CD4-positive, alpha-beta memory T cell (primary cell): ENCODE data around the gene SRM. TPM values are rescaled to one million over a fixed set of nuclear protein-coding genes. Genes with fewer than 3 reads are reported as not detected.
"Not testable (repeated sequence)": the region's sequence is repeated elsewhere in the genome, so short reads cannot be mapped to it uniquely, and the experiment has no call there.

ENCODE experiments used
- CTCF ChIA-PET: fragments of 350-600 bp; sonication (Branson Sonifier 250); formaldehyde crosslinking; loops from one replicate; lab custom pipeline; 2021; ENCODE audit warnings: inconsistent platforms; ENCODE audit not compliant: partially characterized antibody; lab: Charles Lee
- POLR2A ChIA-PET: fragments of 350-600 bp; sonication (Branson Sonifier 250); formaldehyde crosslinking; loops from one replicate; lab custom pipeline; 2021; ENCODE audit not compliant: partially characterized antibody; lab: Charles Lee
- DNase-seq, 5 donors: peaks; one replicate each; pipeline versions ENCODE4 v3.0.0 to v3.0.0-alpha.2; 2020 to 2022; ENCODE audit warnings: mixed read lengths in 1 of 5
- H3K27ac ChIP-seq: one replicate; pipeline ENCODE4 v1.7.0; 2013; ENCODE audit warnings: low read depth, low read length
- H3K27me3 ChIP-seq: 2 replicates; pipeline ENCODE4 v1.7.0; 2013; ENCODE audit warnings: mild to moderate bottlenecking, low read length, moderate library complexity; ENCODE audit not compliant: insufficient read depth
- H3K36me3 ChIP-seq: 2 replicates; pipeline ENCODE4 v1.7.0; 2013; ENCODE audit warnings: mild to moderate bottlenecking, low read length, moderate library complexity; ENCODE audit not compliant: insufficient read depth
- H3K4me1 ChIP-seq: 2 replicates; pipeline ENCODE4 v1.7.0; 2013; ENCODE audit warnings: mild to moderate bottlenecking, low read length, moderate library complexity; ENCODE audit not compliant: insufficient read depth
- H3K4me3 ChIP-seq, 2 donors: one replicate each; pipeline ENCODE4 v1.7.0; 2013; ENCODE audit warnings: low read length in 2 of 2, mild to moderate bottlenecking in 1 of 2
- H3K9me3 ChIP-seq, 2 donors: one replicate each; pipeline ENCODE4 v1.7.0; 2013; ENCODE audit warnings: low read length in 2 of 2, control low read depth in 1 of 2; ENCODE audit not compliant: control insufficient read depth in 1 of 2
- H3K27ac Mint-ChIP-seq, 7 donors: one replicate each; pipeline ENCODE4 v1.8.0; 2020 to 2021; ENCODE audit warnings: mixed read lengths in 7 of 7, mild to moderate bottlenecking in 6 of 7, inconsistent platforms in 3 of 7, moderate library complexity in 3 of 7
- H3K27me3 Mint-ChIP-seq, 2 donors: one replicate each; pipeline ENCODE4 v1.8.0; 2020 to 2021; ENCODE audit warnings: mixed read lengths in 2 of 2
- H3K36me3 Mint-ChIP-seq, 2 donors: one replicate each; pipeline ENCODE4 v1.8.0; 2020 to 2021; ENCODE audit warnings: mixed read lengths in 2 of 2, inconsistent platforms in 1 of 2, mild to moderate bottlenecking in 1 of 2
- H3K4me1 Mint-ChIP-seq, 4 donors: one replicate each; pipeline ENCODE4 v1.8.0; 2020 to 2021; ENCODE audit warnings: mixed read lengths in 4 of 4, mild to moderate bottlenecking in 1 of 4
- H3K4me3 Mint-ChIP-seq, 8 donors: one replicate each; pipeline ENCODE4 v1.8.0; 2020 to 2021; ENCODE audit warnings: mixed read lengths in 8 of 8, mild to moderate bottlenecking in 7 of 8, moderate library complexity in 6 of 8, inconsistent platforms in 3 of 8
- H3K9me3 Mint-ChIP-seq, 8 donors: one replicate each; pipeline ENCODE4 v1.8.0; 2020 to 2021; ENCODE audit warnings: mixed read lengths in 8 of 8, mild to moderate bottlenecking in 5 of 8, inconsistent platforms in 3 of 8, moderate library complexity in 1 of 8
- intact Hi-C: fragments of 100-400 bp; cut with micrococcal nuclease; formaldehyde crosslinking; loops from one replicate; pipeline ENCODE4 v1.15.1; 2023
- polyA plus RNA-seq, 2 donors: library from polyadenylated mRNA; unstranded; fragments of 300-500 nt; fragmentation: Illumina TruSeq; gene quantifications; one replicate each; pipeline ENCODE4 v1.2.3, GENCODE V29; 2021
- total RNA-seq, 2 experiments: library from RNA; stranded (reverse); gene quantifications; one replicate each; pipeline ENCODE4 v1.2.3, GENCODE V29; 2021

SRM gene
- total and polyA plus RNA-seq, 4 experiments from 2014 or later, result 53.1 to 162 (median 59.1) TPM

DNA sequence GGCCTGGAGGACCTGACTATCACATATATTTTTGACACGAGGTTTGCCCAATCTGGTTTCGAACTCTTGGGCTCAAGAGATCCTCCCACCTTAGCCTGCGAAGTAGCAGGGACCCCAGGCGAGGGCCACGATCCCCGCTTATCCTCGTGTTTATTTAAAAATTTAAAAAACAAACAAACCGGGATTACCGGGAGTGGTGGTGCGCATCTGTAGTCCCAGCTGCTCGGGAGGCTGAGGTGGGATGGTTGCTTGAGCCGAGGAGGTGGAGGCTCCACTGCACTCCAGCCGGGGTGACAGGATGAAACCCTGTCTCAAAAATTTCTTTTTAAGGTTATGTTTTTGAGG lies 40.3 kb upstream of the SRM start:
- peak overlapping the region; percentile 89 for H3K27ac ChIP-seq
- H3K4me3 Mint-ChIP-seq, result peak overlapping the region; percentile 92 to 98 (median 96)
- H3K27me3 Mint-ChIP-seq, result no peaks in the 10 kb centered on the region
- H3K36me3 Mint-ChIP-seq, result peaks cover 5 to 22% of the 10 kb centered on the region in 2 donors
- peak overlapping the region in 1 of 2 donors; percentile 93 for H3K4me3 ChIP-seq
- no peaks in the 10 kb centered on the region for H3K27me3 ChIP-seq
- H3K9me3 Mint-ChIP-seq, result no peaks in the 10 kb centered on the region
- ChIA-PET CTCF (interaction anchor here (1.1 to 3.1 kb wide), 3 partner anchors 10 to 543 kb away, joined by 3 to 30 read pairs (median 12); no protein-coding TSS in a partner anchor), POLR2A (interaction anchor here (0.8 to 2.5 kb wide), 11 partner anchors 8 to 808 kb away, joined by 3 to 27 read pairs (median 3); partner anchors contain the start of genes CLCN6, FBXO6, MTOR and SRM)
- H3K36me3 ChIP-seq, result peaks cover 15% of the 10 kb centered on the region
- peak overlapping the region; percentile 89 to 97 (median 96) for H3K27ac Mint-ChIP-seq
- peaks cover 18% of the 10 kb centered on the region for H3K4me1 ChIP-seq
- intact Hi-C loops, result no loop called here
- peak in 1 of 5 donors; percentile 40 for DNase-seq
- H3K9me3 ChIP-seq, result no peaks in the 10 kb centered on the region
- H3K4me1 Mint-ChIP-seq, result peaks cover 8 to 23% (median 12%) of the 10 kb centered on the region in 4 donors

- Histone ChIP-seq H3K27ac (peak within 1 kb of the TSS; percentile 89), H3K27me3 (no peaks in the 10 kb centered on the region), H3K4me1 (peaks cover 18% of the 10 kb centered on the region), H3K36me3 (peaks cover 15% of the 10 kb centered on the region), H3K4me3 (peak within 1 kb of the TSS; percentile 93 to 96), H3K9me3 (no peaks in the 10 kb centered on the region)
- Mint-ChIP-seq H3K36me3 (peaks cover 5 to 22% of the 10 kb centered on the region in 2 donors), H3K4me3 (peak within 1 kb of the TSS; percentile 92 to 98 (median 96)), H3K27ac (peak within 1 kb of the TSS; percentile 89 to 97 (median 96)), H3K4me1 (peaks cover 8 to 23% (median 12%) of the 10 kb centered on the region in 4 donors), H3K27me3 (no peaks in the 10 kb centered on the region), H3K9me3 (no peaks in the 10 kb centered on the region)
- intact Hi-C loops, result loop anchor here (1.0 kb wide), 1 partner anchor 39 kb away; the partner anchor contains the start of gene SRM
- peak; percentile 93 to 95 (median 94) for DNase-seq
- CTCF ChIA-PET, result interaction anchor here (1.1 to 3.1 kb wide), 5 partner anchors 11 to 544 kb away, joined by 3 to 30 read pairs (median 8); no protein-coding TSS in a partner anchor
- POLR2A ChIA-PET, result interaction anchor here (0.6 to 2.5 kb wide), 16 partner anchors 9 to 809 kb away, joined by 3 to 27 read pairs (median 3); partner anchors contain the start of genes CLCN6, FBXO6, MTOR and SRM
These were observed 39.7 kb upstream of the SRM start, which contains the start of gene EXOSC10 for GRCh38 chr1:11099310-11100148. Gene EXOSC10, minus strand, starts transcription at chr1:11099869. Its CDS starts 38 bp downstream, at chr1:11099831.

GRCh38 chr1:11098931-11099309 lies 39.1 kb upstream of the SRM start:
- intact Hi-C loops, result loop anchor here (1.0 kb wide), 1 partner anchor 39 kb away; the partner anchor contains the start of gene SRM
- Histone ChIP-seq H3K4me1 (peaks cover 18% of the 10 kb centered on the region), H3K4me3 (peak overlapping the region; percentile 93 to 96), H3K9me3 (no peaks in the 10 kb centered on the region), H3K27ac (peak overlapping the region; percentile 89), H3K36me3 (peaks cover 15% of the 10 kb centered on the region), H3K27me3 (no peaks in the 10 kb centered on the region)
- Mint-ChIP-seq H3K4me3 (peak overlapping the region; percentile 92 to 98 (median 96)), H3K4me1 (peaks cover 8 to 23% (median 12%) of the 10 kb centered on the region in 4 donors), H3K36me3 (peaks cover 5 to 22% of the 10 kb centered on the region in 2 donors), H3K27ac (peak overlapping the region; percentile 85 to 97 (median 89)), H3K9me3 (no peaks in the 10 kb centered on the region), H3K27me3 (no peaks in the 10 kb centered on the region)
- DNase-seq, result no peak
- POLR2A ChIA-PET, result interaction anchor here (0.6 to 2.5 kb wide), 12 partner anchors 13 to 810 kb away, joined by 3 to 27 read pairs (median 3); partner anchors contain the start of genes CLCN6, FBXO6, MTOR and SRM
- CTCF ChIA-PET, result interaction anchor here (0.5 to 3.1 kb wide), 7 partner anchors 9 to 544 kb away, joined by 3 to 30 read pairs (median 5); no protein-coding TSS in a partner anchor

DNA sequence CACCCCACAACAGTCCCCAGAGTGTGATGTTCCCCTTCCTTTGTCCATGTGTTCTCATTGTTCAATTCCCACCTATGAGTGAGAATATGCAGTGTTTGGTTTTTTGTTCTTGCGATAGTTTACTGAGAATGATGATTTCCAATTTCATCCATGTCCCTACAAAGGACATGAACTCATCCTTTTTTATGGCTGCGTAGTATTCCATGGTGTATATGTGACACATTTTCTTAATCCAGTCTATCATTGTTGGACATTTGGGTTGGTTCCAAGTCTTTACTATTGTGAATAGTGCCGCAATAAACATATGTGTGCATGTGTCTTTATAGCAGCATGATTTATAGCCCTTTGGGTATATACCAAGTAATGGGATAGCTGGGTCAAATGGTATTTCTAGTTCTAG lies 24.0 kb upstream of the SRM start:
- POLR2A ChIA-PET, DNase-seq, H3K4me3 Mint-ChIP-seq, H3K4me3 ChIP-seq, H3K27ac ChIP-seq, H3K27me3 Mint-ChIP-seq, H3K4me1 Mint-ChIP-seq, H3K27ac Mint-ChIP-seq, CTCF ChIA-PET, H3K4me1 ChIP-seq, intact Hi-C loops, H3K27me3 ChIP-seq, H3K9me3 Mint-ChIP-seq, H3K9me3 ChIP-seq: not testable (repeated sequence)
- H3K36me3 ChIP-seq, result peaks cover 49% of the 10 kb centered on the region
- peaks cover 40 to 62% of the 10 kb centered on the region in 2 donors for H3K36me3 Mint-ChIP-seq

GRCh38 chr1:11080931-11081330 lies 21.1 kb upstream of the SRM start:
- Mint-ChIP-seq H3K4me3 (no peak overlapping the region), H3K27ac (peak overlapping the region in 1 of 7 donors; percentile 7), H3K27me3 (no peaks in the 10 kb centered on the region), H3K9me3 (no peaks in the 10 kb centered on the region), H3K4me1 (peaks cover 0 to 2% (median 0%) of the 10 kb centered on the region in 4 donors), H3K36me3 (peaks cover 37 to 62% of the 10 kb centered on the region in 2 donors)
- no peak for DNase-seq
- H3K4me3 ChIP-seq, result no peak overlapping the region
- H3K27me3 ChIP-seq, result no peaks in the 10 kb centered on the region
- peaks cover 50% of the 10 kb centered on the region for H3K36me3 ChIP-seq
- POLR2A ChIA-PET, result no interaction called here
- intact Hi-C loops, result no loop called here
- no peaks in the 10 kb centered on the region for H3K9me3 ChIP-seq
- H3K27ac ChIP-seq, result no peak overlapping the region
- H3K4me1 ChIP-seq, result no peaks in the 10 kb centered on the region
- CTCF ChIA-PET, result interaction anchor here (2.9 kb wide), 1 partner anchor 43 kb away, joined by 10 read pairs; no protein-coding TSS in a partner anchor

- intact Hi-C loops, result no loop called here
- Mint-ChIP-seq H3K4me1 (peaks cover 0 to 2% (median 0%) of the 10 kb centered on the region in 4 donors), H3K4me3 (no peak overlapping the region), H3K27ac (peak overlapping the region in 1 of 7 donors; percentile 49), H3K9me3 (no peaks in the 10 kb centered on the region), H3K36me3 (peaks cover 46 to 66% of the 10 kb centered on the region in 2 donors), H3K27me3 (no peaks in the 10 kb centered on the region)
- Histone ChIP-seq H3K4me1 (no peaks in the 10 kb centered on the region), H3K36me3 (peaks cover 68% of the 10 kb centered on the region), H3K27me3 (no peaks in the 10 kb centered on the region), H3K27ac (no peak overlapping the region), H3K4me3 (no peak overlapping the region), H3K9me3 (no peaks in the 10 kb centered on the region)
- no peak for DNase-seq
- POLR2A ChIA-PET, result no interaction called here
- CTCF ChIA-PET, result interaction anchor here (1.0 kb wide), 1 partner anchor 41 kb away, joined by 3 read pairs; no protein-coding TSS in a partner anchor
These were observed 18.8 kb upstream of the SRM start for GRCh38 chr1:11078631-11079030.
